ENCODE measurements around the gene PAPPA2.

DNA sequence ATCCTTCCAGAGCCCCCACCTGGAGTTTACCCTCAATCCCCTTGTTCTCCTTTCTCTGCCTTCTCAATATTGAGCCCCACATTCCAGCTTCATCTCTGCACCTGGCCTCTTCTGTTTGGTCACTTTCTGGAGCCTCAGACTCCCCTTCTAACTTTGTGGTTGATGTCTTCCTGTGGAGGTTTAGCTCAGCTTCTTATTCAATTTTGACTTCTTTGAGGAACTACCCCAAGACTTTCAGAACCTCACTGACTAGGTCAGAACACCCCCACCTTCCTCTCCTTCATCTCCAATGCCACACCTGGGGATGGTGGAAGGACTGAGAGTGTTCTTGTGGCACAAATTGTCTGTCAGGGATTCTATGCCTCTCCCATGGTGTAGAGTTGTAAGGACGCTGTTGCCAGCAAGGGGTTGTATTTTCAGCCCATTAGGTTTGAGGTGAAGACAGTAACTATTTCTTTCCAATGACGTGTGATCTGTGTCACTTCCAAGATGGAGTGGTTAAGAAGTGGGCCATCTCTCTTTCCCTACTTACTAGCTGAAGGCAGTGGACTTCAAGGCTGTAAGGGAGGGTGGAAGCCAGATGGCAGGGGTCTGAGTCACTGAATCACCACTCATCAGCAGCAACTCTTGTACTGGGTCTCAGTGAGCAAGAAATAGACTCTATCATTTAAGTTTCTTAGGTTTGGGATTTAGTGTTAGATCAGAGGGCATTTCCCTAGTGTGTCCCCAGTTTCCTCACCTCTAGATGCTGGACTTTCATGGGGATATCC, 80.6 kb downstream of the PAPPA2 start:
- no peak for TF ChIP-seq POLR2A (IDR thresholded peaks at IDR 0.05)
- TF ChIP-seq, protein P1, sequence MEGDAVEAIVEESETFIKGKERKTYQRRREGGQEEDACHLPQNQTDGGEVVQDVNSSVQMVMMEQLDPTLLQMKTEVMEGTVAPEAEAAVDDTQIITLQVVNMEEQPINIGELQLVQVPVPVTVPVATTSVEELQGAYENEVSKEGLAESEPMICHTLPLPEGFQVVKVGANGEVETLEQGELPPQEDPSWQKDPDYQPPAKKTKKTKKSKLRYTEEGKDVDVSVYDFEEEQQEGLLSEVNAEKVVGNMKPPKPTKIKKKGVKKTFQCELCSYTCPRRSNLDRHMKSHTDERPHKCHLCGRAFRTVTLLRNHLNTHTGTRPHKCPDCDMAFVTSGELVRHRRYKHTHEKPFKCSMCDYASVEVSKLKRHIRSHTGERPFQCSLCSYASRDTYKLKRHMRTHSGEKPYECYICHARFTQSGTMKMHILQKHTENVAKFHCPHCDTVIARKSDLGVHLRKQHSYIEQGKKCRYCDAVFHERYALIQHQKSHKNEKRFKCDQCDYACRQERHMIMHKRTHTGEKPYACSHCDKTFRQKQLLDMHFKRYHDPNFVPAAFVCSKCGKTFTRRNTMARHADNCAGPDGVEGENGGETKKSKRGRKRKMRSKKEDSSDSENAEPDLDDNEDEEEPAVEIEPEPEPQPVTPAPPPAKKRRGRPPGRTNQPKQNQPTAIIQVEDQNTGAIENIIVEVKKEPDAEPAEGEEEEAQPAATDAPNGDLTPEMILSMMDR (IDR thresholded peaks at IDR 0.05), result no peak
